Activated effector memory CD4-positive, alpha-beta T cell treated with Interleukin-2 at 50 U/mL for 16 hours (primary cell): ENCODE results near the gene RSBN1L.
A peak's percentile ranks its signal among the peaks of the same experiment; 100 is the strongest.

ENCODE experiments used
- DNase-seq: peaks from one replicate; pipeline ENCODE4 v3.0.0-alpha.2; 2020

RSBN1L gene

DNA sequence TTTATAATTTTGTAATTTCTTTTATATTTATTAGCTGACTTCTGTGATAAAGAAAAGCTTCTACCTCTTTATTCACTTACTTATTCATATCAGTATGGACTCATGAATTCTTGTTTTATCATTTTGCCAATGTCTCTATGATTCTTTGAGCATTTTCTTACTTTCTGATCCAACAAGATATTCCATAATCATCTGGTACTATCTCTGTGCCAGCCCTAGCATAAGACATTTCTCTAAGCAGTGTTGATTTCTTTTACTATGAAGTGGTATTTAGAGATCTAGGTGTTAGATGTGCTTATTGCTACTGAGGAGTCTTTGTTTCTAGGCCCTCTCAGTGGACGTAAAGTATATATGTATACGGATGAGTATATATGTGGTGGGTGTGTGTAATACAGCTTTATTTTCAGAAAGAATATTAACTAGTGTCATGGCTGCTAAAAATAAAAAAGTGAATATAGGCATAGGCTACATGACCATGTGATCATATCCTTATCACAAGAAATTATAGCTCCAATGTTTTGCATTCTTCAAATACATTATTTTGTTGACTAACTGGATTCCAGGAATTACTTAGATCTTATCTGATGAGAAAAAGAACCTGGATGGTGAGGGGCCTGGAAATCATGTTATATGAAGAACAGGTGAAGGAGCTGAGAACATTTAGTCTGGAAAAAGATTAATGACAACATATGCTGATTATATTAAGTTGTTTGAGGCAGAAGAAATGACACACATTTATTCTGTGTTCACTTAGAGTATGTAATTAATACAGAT lies 115.4 kb downstream of the RSBN1L start:
- DNase-seq: no peak

DNA sequence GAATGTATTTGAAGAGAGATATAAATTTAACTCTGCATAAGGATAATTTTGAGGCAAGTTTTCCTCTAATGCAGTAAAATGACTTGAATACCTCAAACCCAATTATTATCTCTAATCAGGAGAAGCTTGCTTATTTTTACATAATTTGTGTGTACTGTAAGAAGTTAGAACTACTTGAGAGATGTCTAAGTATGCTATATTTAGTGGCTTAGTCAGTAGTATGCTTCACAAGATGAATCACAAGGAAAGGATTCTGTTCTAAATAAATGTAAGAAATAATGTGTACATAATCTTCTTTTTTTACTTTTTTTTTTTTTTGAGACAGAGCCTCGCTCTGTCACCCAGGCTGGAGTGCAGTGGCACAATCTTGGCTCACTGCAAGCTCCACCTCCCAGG lies 116.0 kb downstream of the RSBN1L start:
- no peak for DNase-seq

DNA sequence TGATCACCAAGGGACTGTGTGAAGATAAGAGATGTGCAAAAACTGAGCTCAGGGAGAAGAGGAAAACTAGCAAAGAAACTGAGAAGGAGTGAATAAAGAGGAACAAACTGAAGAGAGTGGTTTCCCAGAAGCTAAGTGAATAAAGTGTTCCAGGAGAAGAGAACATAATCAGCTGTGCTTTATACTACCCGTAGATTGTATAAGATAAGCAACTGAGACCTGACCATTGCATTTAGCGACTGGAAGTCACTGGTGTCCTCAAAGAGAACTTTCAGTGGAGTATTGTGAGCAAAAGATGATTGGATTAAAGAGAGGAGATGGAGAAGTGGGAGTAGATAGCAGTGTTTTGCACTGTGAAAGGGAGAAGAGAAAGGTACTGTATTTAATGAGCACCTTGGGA lies 116.9 kb downstream of the RSBN1L start:
- no peak for DNase-seq

DNA sequence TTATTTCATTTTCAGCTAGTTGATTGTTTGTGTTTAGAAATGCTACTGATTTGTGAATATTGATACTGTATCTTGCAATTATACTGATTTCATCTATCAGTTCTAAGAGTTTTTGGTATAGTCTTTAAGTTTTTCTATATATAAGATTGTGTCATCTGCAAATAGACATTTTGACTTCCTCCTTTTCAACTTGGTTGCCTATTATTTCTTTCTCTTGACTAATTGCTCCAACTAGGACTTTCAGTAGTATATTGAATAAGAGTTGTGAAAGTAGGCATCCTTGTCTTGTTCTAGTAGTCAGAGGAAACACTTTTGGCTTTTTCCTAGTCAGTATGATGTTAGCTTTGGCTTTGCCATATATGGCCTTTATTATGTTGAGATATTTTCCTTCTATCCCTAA lies 122.8 kb downstream of the RSBN1L start:
- DNase-seq: no peak

DNA sequence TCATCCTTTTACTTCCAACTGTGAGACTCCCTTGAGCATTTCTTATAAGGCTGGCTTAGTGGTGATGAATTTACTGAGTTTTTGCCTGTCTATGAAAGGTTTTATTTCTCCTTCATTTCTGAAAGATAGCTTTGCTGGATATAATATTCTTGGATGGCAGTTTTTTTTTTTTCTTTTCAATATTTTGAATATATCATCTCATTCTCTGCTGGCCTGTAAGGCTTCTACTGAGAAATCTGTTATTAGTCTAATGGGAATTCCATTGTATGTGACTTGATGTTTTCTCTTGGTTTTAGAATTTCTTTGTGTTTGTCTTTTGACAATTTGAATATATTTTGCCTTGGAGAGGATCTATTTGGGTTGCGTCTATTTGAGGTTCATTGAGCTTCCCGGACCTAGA lies 124.7 kb downstream of the RSBN1L start:
- DNase-seq: no peak

DNA sequence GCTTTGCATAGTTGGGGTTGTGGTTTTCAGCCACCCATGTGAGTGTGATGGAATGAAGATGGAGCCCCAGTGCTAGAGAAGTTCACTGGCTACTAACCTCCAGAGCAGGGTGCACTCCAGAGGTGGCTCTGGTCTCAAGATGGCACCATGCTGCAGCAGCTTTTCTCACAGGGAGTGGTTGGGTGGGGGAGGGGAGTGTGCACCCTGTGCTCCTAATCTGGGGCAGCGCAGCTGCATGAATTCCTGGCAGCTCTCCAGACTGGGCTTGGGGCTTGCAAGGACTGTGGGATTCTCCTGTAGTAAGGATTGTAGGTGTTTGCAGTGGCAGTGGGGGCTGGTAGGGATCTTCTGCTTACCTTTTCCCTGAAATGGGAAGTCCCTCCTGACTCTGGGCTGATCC lies 126.0 kb downstream of the RSBN1L start:
- DNase-seq: no peak

DNA sequence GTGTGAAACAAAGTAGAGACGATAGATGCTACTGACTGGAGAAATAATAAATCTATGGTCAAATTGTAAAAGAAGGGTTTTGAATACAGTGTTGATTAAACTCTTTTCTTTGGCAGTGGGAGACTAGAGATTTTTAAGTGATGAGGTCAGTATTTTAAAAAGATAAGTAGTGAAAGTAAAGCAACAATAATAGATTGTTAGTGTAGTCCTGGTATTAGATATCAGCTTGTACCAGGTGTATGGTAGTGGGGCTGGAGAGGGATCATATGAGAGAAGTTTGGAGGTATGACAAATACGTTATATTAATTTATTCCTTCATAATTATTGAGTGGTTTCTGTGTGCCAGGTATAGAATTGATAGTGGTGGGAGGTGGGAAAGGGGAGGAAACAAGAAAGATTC lies 127.5 kb downstream of the RSBN1L start:
- no peak for DNase-seq

DNA sequence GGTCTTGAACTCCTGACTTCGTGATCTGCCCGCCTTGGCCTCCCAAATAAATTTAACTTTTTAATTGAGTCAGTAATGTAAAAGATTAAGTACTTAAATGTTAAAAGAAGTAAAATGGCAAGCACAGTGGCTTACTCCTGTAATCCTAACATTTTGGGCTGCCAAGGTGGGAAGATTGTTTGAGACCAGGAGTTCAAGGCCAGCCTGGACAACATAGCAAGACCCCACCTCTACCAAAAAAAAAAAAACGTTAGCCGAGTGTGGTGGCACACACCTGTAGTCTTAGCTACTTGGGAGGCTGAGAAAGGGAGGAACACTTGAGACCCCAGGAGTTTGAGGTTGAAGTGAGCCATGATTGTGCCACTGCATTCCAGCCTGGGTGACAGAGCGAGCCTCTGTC lies 128.4 kb downstream of the RSBN1L start:
- no peak for DNase-seq

DNA sequence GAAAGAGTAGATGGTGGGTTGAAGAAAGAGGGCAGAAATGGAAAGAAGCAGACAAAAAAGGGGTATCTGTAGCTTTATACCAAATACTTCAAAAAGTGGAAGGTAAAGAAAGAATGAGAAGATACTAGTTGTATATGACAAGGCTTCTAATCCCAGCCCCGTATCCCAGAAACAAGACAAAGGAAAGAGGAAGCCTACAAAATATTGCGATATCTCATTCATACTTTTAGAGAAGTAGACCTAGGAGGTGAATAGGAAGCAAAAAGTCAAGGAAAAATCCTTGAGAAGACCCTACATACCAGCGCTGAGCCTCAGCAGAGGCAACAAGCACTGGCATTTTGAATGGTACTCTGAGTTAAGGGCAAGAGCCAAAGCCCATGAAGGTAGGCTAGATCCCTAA lies 128.9 kb downstream of the RSBN1L start:
- DNase-seq: no peak

DNA sequence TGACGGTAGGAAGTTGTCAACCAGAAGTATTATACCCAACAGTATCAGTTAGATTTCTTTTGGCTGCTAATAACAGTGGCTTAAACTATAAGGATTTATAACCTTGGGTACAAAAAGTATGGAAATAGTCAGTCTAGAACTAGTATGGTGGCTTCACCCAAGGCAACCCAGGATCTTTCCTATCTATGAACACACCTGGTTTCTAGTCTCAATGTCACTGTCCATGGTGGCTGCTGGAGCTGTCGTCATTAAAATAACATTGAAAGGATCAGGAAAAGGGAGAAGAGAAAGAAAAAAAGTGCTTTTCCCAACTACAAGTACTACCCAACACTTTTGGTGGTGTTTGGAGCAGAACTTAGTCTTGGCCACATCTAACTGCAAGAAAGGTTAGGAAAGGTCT lies 130.0 kb downstream of the RSBN1L start:
- no peak for DNase-seq

DNA sequence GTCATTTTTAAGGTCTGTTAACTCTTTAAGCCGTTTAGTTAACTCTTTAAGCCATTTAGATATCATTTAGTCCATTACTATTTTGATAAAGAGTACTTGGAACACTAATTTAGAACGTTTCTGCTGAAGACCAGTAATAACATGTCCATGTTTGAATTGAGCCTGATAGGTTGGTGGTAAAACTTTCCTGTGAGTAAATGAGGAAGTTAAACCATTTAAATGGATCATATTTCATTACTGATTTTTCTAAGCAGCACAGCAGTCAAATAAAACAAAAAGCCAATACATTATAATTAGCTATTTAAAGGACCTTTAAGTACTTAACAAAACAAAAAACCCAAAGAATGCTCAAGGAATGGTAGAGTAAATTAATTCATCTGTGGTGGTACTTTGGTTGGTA lies 131.7 kb downstream of the RSBN1L start:
- no peak for DNase-seq

DNA sequence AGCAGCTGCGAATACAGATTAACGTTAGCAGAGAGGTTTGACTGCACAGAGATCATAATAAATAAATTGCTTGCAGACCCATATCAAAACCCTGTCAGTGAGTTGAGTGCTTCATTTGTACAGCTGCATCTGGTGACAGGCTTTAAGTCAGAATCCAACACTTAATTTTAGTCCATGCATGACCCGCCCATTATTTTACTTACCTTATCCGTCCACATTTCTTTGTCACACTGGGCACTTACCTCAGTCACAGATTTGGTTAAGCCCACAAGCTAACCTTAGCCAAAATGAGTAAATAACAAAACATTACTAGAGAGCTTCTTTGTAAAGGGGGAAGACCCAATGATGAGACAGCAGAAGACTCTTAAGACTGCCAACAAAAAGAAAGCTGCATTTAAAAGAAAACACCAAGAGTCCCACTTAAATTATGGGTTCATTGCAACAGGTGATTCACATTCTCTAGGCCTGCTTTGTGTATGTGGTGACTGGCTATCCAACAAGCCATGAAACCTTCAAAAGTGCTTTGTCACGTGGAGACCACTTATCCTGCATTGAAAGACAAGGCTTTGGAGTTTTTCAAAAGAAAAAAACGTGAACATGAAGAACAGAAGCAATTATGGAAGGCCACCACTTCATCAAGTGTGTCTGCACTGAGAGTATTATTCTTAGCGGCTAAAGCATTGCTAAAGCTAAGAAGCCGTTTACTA lies 134.5 kb downstream of the RSBN1L start:
- no peak for DNase-seq

DNA sequence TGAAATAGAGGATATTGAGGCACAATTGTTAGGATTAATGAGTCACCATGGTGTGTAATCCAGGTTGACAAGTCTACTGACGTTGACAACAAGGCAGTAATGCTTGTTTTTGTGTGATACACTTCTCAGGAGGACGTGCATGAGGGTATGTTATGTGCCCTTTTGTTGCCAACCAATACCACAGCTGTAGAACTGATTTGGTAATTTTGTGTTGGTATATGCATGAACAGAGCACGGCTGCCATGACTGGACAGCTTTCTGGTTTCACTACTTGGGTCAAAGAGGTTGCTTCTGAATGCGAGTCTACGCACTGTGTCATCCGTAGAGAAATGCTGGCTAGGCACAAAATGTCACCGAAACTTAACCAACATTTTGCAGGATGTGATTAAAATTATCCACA lies 135.2 kb downstream of the RSBN1L start:
- peak; percentile 7 for DNase-seq

DNA sequence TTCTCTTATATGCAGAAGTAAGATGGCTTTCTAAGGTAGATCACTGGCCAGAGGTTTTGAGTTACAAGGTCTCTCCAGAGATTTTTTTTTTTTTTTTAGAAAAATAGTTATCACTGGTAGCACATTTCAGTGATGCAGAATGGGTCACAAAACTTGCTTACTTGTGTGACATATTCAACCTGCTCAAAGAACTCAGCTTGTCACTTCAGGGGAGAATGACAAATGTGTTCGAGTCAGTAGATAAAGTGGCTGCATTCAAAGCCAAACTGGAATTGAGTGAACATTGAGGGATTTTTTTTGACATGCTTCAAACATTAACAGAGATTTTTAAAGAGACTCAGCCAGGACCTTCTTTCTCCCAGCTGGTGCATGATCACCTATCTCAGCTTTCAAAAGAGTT lies 135.7 kb downstream of the RSBN1L start:
- DNase-seq: no peak
